ENCODE measurements around the gene PCDH9.

Gene PCDH9

DNA sequence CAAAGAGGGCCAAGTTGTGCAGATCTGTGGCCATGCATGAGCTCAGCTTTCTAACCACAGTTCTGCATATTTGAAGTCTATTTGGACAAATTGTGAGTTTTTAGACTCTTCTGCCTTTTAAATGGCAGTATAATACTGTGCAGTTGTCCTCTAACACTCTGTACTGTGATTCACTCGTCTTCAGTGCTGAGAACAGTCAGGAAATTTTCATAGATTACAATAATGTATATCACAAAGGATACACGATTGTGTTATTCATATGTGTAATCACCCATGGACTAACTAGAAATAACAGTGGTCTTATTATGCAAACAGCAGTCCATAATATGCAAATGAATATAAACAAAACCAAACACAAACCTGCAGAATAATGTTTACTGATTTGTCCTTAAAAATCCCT lies 259.1 kb downstream of the PCDH9 start:
- no peak for DNase-seq (ENCODE audit: low read depth in 2 of 2)

DNA sequence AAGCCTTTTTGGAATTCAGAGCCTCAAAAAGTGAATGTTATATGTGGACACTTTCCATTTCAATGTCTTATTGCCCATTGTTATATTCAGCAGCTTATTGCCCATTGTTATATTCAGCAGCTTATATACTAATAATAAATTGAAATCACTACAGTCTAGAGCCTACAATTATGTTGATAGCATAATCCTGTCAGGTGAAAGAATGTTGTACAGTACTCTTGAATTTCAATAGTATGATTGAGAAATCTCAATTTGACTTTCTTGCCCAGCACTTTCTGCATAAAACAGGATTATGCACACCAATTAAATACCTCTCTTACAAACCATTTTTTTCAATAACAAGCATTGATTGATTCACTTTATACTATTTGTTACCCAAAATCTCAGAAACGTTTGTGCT lies 260.8 kb downstream of the PCDH9 start:
- DNase-seq (ENCODE audit: low read depth in 2 of 2) = no peak

DNA sequence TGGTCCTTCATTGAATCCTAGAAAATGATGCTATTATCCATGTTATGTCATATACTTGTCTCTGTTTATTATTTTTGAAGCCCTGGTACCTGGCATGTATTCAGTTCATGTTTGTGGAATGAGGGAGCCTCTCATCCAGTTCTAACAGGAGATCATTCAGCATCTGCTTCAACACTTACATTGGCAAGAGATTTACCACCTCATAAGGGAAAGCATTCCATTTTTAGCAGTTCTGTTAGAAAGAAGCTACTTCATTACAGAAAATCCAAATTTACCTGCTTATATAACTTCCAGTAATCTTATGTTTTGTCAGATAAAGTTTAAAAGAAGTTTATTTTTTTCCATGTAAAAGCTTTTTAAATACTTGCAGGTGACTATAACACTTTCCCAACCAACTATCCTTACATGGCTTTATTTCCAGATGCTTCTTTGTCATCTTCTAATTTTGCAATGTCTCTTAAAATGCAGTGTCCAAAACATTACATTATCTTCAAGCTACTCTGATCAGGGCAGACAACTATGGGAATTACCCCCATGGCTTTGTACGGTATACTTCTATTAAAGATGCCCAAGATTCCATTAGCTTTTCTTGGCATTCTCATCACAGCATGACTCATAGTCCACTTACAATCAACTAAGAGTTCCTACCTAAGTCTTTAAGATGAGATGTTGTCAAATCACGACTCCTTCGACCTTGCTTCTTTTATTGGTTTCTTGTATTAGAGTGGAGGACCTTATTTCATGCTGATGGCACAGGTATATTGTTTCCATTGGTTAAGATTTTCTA lies 262.1 kb downstream of the PCDH9 start:
- no peak for DNase-seq (ENCODE audit: low read depth in 2 of 2)

DNA sequence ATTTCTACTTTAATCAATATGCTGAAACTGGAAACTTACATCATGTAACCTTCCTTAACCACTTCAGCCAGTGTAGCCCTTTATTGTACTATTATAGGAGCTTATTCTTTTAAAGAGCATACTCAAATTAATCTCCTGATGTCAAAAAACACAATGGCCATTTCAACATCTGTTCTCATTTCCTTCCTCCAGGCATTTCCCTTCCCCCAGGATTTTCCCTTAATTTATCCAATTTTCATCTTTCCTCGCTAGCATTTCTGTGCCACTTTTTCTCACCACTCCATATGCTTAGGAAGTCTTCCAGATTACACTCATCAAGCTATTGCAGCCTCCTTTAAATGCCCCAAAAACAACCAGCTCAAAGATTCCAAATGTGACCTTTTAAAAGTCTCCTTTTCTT lies 265.0 kb downstream of the PCDH9 start:
- no peak for DNase-seq (ENCODE audit: low read depth in 2 of 2)

DNA sequence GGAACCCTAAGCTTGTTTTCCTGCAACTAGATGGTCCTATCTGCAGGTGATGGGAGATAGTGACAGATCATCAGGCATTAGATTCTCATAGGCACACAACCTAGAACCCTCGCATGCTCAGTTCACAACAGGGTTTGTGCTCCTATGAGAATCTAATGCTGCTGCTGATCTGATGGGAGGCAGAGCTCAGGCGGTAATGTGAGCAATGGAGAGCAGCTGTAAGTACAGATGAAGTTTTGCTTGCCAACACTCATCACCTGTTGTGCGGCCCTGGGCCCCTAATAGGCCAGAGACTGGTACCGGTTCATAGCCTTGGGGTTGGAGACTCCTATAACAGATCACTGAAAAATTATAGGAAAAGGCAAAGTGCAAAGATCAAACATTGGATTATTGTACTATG lies 267.2 kb downstream of the PCDH9 start:
- no peak for DNase-seq (ENCODE audit: low read depth in 2 of 2)

DNA sequence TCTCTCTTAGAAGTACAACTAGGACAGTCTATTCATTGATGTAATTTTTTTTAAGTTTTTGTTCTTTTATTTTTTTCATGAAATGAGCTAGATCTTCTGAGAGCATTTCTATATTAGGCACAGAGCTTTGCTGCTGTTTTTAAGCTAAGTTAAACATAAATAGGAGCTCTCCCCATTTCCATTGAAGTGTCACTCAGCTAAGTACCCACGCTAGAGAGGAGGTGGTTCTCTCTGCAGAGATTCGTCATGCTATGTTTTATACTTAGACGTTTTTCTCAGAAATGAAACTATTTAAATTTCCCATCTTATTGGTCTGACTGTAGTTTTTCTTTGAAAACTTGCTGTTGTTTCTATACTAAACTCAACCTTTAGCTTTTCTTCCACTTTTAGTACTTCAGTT lies 271.5 kb downstream of the PCDH9 start:
- no peak for DNase-seq (ENCODE audit: low read depth in 2 of 2)

DNA sequence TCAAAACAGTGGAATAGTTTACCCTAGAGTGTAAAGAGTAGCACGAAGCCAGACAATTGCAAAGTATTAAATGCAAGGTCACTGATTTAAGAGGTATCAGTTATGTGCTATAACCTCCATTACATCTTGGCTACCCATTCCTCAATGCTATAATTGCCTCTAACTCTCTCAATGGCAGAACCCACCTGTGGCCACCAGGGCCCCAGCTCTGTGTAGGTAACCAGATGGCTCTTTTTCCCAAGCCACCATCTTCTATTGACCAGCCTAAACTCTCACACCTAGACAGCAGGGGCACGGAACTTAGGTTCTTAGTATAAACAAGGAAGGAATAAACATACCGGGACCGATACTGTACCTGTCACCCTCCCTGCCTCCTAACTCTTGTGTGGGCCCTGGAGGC lies 277.6 kb downstream of the PCDH9 start:
- no peak for DNase-seq (ENCODE audit: low read depth in 2 of 2)

DNA sequence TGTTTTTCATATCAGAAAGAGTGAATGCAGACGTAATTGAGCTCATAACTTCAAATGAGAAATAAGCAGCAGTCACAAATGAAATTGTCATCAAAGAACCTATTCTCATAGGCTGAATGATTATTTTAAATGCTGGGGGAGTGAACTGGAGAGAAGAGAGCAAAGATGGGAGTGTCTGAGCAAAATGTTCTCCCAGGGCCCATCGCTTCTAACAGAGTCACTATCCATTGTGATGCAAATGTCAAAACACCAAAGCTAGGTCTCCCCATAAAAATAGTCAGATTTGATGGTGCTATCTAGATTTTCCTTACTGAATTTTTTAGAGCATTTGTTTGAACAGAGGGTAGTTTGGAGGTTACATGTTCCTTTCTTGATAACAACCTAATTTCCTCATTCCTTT lies 278.7 kb downstream of the PCDH9 start:
- no peak for DNase-seq (ENCODE audit: low read depth in 2 of 2)

DNA sequence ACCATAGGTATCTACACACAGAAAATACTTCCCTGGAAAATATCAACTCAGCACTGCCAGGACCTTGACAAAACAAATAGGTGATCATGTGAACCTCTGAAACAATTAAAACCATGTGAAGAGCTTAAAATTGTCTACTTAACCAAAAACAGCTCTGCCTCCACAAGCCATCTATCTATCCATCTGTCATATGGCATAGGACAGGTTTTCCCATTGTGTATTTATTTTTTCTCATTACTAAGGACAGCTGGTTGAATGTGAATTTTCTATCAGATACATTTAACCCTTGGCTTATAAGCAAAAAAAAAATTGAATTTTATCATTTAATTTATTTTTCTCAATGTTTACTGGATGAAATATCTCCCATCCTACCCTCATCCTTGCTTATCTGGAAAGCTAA lies 279.5 kb downstream of the PCDH9 start:
- no peak for DNase-seq (ENCODE audit: low read depth in 2 of 2)

DNA sequence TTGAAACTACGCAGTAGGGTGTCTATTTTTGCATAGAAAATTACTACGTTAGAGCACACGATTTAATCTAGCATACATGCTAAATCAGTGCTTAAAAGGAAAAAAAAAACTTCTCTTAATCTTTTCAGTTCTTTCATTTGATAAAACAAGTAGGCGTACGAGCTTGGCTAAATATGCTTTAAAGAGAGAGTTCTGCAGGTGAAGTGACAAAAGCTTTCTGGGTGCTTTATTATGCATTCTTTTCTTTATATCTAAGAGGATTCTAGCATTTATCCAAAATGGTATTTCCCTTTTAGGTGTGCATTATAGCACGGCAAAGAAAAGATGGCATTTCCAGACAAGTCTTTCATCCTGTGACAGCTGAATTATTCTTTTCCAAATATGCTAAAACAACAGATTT lies 281.2 kb downstream of the PCDH9 start:
- no peak for DNase-seq (ENCODE audit: low read depth in 2 of 2)

DNA sequence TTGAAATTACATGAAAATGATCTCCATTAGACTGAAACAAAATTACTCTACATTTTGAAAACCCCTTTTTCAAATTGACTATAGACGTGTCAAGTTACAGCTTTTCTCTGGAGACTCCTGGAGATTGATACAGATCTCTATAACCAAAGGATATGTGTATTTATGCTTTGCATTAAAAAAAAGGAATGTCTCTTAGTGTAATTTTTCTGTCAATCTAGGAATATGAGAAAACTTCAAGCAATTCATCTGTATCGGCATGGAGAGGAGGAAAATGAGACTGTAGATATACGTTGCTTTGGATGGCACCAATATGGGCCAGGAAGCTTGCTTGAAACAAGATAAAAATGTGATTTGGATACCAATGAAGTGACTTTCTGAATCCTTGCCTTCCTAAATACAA lies 286.6 kb downstream of the PCDH9 start:
- DNase-seq (ENCODE audit: low read depth in 2 of 2) = no peak

DNA sequence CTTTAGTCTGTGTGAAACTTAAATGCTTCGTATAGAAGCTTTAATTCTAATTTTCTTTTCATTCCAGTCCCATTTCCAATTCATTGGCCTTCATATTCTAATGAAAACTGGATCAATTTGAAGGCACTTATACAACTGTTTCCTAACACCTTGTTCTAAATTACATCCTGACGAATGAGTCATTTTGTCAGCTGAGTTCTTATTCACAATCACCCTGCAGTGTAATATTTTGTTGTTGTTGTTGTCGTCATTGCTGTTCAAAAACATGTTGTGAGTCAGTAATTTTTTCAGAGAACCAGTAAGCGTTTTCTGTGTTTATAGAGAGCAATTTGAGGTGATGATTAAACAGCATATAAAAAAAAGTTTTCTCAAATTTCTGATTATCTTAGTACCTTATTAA lies 290.0 kb downstream of the PCDH9 start:
- DNase-seq (ENCODE audit: low read depth in 2 of 2) = no peak

DNA sequence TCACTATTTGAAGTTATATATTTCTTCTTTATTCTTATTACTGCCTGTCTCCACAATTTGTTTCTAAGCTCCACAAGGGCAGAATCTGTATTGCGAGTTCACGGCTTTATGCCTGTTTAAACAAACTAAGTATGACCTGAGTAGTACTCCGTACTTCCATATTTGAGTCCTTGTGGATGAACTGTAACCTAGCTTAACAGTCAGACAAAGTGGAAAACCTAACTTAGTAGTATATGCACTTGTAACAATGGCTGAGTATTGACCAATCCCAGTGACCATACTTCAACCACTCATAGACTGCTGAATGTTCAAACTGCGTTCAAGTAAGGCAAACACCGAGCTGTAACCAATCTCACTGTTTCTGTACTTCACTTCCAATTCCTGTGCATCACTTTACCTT lies 292.7 kb downstream of the PCDH9 start:
- no peak for DNase-seq (ENCODE audit: low read depth in 2 of 2)

DNA sequence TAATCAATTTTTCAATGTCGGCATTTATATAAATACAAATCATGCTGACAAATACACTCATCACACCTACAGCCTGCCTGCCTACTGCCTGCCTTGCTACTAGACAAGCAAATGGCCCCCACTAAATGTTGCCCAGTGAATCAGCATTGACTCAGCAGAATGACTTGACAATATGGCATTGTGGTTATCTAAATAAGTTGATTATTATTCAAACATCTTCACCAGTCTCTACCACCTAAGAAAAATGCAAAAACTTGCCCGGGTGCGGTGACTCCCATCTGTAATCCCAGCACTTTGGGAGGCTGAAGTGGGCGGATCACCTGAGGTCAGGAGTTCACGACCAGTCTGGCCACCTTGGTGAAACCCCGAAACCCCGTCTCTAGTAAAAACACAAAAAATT lies 296.1 kb downstream of the PCDH9 start:
- no peak for DNase-seq (ENCODE audit: low read depth in 2 of 2)

DNA sequence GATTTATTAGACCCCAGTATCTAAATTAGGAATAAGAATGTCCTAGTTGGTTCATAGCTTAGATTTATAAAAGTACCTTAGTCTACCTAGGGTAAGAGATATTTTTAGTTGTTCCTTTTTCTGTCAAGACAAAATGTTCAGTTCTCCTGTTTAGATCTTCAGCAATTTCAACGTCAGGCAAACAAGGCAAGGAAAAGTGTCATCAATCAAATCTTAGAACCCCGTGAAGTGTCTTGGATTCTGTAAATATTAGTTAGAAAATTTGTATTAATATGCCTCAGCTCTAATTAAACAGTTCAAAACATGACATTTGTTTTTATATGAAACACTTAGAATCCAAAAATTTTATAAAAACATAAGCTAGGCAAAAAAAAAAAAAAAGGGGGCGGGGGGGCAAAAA lies 296.6 kb downstream of the PCDH9 start:
- no peak for DNase-seq (ENCODE audit: low read depth in 2 of 2)

DNA sequence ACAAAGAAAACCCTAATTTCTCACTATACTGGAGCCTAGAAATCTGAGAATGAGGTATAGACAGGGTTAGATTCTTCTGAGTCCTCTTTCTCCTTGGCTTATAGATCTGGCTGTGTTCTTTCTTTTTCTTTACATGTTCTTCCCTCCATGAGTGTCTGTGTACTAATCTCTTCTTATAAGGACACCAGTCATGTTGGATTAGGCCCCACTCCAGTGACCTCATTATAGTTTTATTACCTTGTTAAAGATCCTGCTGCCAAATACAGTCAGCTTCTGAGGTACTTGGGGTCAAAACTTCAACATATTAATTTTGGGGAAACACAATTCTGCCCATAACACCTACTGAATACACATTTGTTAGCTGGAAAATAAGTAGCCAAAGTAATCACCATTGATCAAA lies 302.6 kb downstream of the PCDH9 start:
- no peak for DNase-seq (ENCODE audit: low read depth in 2 of 2)

DNA sequence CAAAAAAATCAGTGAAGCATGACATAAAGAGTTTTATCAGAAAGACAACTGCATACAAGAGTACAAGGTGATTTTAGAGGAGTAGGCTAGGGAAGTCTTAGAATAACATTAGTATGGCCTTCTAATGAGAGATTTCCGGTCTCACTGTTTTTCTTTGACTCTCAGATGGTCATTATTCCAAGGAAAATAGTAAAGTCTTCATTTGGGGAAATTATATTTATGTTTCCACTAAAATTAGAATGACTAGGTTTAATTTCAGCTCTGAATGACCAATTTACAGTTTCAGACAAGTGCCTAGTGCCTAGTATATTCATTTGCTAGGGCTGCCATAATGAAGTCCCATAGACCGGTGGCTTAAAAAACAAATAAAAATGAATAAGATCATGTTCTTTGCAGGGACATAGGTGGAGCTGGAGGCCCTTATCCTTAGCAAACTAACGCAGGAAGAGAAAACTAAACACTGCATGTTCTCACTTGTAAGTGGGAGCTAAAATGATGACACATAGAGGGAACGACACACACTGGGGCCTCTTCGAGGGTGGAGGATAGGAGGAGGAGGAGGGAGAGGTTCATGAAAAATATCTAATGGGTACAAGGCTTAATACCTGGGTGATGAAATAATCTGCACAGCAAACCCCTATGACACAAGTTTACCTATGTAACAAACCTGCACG lies 303.1 kb downstream of the PCDH9 start:
- DNase-seq (ENCODE audit: low read depth in 2 of 2) = no peak

DNA sequence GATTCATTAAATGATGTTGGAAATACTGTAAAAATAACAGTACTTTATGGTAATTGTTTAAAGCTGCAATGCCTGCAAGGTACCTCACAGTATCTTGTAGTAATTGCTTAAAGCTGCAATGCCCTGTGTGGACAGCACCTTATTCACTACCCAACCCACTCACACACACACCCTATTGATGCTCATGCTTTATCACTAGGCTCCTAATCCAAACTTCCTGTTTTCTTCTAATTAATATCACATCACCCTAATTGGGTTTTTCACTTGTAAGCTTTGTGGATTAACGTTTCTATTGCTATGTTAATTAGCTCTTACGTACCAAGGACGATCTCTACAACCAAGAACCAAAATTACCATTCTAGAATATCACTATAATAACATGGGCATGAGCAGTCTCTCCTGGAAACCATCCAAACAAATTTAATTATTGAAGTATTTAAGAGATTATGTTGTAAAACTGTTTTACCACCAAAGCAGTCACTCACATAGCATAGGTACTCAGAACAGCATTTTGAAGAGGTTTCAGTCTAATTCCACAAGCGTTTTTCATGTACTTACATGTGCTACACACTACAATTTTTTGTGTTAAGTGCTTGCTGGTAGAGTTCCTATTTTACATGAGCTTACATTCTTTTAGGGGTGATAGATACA lies 303.8 kb downstream of the PCDH9 start:
- no peak for DNase-seq (ENCODE audit: low read depth in 2 of 2)

DNA sequence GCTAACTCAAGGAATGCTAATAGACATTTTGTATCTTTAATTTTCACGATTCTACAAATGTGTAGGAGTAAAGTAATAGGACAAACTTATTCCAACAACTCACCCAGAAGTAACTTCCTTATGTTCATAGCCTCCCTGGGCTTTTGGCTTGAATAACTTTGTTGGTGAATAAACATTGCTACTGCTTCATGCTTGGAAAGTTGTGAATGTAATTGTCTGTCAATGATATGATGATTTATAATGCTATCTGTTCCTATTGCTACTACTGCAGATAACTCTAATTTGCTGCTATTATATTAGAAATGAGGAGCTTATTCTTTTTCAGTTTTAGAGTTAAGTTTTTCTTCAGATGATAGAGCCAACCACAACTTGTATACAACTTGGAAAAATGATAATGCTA lies 307.7 kb downstream of the PCDH9 start:
- DNase-seq (ENCODE audit: low read depth in 2 of 2) = no peak

DNA sequence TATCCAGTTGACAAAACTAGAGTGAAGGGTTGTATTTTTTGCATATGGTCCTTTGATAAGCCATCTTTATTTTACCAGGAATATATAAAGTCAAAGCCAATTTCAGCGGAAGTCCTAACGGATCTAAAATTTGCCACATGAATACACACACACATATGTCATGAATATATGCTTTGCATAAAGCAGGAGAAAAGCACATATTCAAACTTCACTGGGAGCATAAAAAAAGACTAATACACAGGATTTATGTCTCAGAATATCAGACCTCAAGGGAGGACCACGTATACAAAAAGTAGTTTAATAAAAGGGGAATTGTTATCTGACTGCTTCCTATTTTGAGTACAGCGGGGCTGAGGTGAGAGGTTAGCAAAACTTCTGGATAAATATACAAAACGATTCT lies 308.7 kb downstream of the PCDH9 start:
- no peak for DNase-seq (ENCODE audit: low read depth in 2 of 2)

DNA sequence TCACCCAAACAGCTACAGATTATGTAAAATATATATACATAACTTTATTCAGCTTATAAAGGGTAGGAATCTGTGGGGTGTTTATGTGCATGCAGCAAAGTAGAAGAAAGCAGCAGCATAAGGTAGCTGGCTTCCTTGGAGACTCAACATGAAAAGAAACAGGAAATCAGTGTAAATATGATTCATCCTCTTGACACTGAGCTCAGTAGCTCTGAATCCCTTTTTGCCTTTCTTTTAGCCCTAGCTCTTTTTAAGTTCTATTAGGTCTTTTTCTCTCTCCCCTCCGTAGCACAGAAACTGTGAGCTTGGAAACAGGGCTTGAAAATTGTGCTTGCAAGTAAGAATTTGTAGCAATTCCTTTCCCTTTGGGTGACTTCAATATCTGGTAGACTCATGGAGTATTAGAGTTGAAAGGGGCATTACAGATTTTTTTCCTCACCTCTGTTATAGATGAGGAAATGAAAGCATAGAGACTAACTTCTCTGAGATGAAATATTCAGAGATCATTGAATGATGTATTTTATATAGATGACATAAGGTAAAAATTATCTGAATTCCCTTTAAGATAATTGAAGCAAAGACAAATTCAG lies 314.4 kb downstream of the PCDH9 start:
- no peak for DNase-seq (ENCODE audit: low read depth in 2 of 2)

DNA sequence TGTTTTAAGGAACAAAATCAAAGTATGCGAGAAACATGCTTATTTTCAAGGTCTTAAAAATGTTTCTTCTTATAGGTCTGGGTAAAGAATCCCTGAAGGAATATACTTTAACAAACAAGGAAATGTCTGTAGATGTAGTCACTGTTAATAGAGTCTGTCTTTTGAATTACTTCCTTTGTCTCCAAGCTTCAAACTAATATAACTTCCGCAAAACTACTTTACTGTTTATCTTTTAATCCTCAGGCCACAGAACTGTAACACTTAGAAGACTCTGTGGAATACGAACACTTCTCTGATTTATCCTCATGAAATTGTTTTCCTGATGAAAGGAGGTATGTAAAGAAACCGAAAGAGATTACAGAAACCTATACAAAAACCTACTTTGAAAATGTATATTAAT lies 316.0 kb downstream of the PCDH9 start:
- no peak for DNase-seq (ENCODE audit: low read depth in 2 of 2)

DNA sequence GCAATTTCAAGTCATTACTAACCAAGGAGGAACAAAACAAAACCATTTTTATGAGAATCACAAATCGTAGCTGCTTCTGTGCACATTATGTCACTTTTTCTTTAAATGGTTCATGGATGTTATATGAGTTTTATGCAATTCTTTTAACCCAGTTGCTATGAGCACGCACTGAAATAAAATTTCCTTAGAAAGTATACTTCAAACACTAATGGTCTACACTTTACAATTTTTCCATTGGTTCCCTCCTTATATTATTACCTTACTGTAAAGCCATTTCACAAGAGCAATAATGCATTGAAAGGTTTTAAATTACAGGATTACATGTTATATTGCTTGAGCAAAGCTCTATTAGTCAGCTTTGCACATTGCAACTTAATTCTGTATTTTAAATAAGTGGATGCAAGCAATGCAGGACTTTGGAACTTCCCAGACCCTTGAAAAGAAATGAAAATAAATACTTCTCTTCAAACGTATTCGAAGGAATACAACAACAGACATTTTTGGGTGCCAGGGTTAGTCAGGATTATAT lies 318.7 kb downstream of the PCDH9 start:
- no peak for DNase-seq (ENCODE audit: low read depth in 2 of 2)

Measured in activated CD4-positive, alpha-beta T cell treated with anti-CD3 and anti-CD28 coated beads for 24 hours (primary cell).